ENCODE measurements around the gene RPUSD2.

Gene RPUSD2

DNA sequence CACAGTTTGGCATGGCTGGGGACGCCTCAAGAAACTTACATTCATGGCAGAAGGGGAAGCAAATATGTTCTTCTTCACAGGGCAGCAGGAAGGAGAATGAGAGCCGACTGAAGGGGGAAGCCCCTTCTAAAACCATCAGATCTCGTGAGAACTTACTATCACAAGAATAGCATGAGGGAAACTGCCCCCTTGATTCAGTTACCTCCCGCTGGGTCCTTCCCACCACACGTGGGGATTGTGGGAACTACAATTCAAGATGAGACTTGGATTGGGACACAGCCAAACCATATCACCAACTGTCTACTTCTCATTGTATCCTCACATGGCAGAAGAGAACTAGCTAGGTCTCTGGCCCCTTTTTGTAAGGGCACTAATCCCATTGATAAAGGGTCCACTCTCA, 34.7 kb upstream of the RPUSD2 start:
- Histone ChIP-seq H3K9me3 (ENCODE audit: severe bottlenecking) (no peaks in the 10 kb centered on the region), H3K27ac (no peak overlapping the region), H3K36me3 (no peaks in the 10 kb centered on the region), H3K4me3 (ENCODE audit: low read depth, low read length) (no peak overlapping the region), H3K27me3 (ENCODE audit: insufficient read depth, low read depth, severe bottlenecking) (no peaks in the 10 kb centered on the region)
- DNase-seq = no peak
- TF ChIP-seq, protein P1, sequence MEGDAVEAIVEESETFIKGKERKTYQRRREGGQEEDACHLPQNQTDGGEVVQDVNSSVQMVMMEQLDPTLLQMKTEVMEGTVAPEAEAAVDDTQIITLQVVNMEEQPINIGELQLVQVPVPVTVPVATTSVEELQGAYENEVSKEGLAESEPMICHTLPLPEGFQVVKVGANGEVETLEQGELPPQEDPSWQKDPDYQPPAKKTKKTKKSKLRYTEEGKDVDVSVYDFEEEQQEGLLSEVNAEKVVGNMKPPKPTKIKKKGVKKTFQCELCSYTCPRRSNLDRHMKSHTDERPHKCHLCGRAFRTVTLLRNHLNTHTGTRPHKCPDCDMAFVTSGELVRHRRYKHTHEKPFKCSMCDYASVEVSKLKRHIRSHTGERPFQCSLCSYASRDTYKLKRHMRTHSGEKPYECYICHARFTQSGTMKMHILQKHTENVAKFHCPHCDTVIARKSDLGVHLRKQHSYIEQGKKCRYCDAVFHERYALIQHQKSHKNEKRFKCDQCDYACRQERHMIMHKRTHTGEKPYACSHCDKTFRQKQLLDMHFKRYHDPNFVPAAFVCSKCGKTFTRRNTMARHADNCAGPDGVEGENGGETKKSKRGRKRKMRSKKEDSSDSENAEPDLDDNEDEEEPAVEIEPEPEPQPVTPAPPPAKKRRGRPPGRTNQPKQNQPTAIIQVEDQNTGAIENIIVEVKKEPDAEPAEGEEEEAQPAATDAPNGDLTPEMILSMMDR (IDR thresholded peaks at IDR 0.05; ENCODE audit: low read depth, low read length) = no peak

DNA sequence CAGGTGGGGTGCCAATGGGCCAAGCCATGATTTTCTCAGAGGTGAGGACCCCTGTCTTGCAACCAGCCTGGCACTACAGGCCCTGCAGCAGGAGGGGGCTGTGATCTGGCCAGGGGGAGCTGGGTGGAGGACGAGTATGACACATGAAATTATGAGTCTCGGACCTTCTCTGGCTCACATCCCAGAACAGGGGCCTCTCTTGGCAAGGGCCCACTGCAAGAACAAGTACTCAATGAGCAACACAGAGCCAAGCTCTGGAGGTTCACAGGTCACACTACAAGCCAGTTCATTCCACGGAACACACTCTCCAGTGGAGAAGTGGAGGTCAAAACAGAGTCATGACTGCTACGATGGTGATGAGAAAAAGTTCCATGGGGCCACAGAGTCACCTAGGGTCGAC, 32.6 kb upstream of the RPUSD2 start:
- TF ChIP-seq, protein P1 (IDR thresholded peaks at IDR 0.05; ENCODE audit: low read depth, low read length) = no peak
- H3K9me3 ChIP-seq (ENCODE audit: severe bottlenecking) = no peaks in the 10 kb centered on the region
- no peak overlapping the region for H3K27ac ChIP-seq
- no peak for DNase-seq
- H3K4me3 ChIP-seq (ENCODE audit: low read depth, low read length) = no peak overlapping the region
- no peaks in the 10 kb centered on the region for H3K36me3 ChIP-seq
- H3K27me3 ChIP-seq (ENCODE audit: insufficient read depth, low read depth, severe bottlenecking) = no peaks in the 10 kb centered on the region

DNA sequence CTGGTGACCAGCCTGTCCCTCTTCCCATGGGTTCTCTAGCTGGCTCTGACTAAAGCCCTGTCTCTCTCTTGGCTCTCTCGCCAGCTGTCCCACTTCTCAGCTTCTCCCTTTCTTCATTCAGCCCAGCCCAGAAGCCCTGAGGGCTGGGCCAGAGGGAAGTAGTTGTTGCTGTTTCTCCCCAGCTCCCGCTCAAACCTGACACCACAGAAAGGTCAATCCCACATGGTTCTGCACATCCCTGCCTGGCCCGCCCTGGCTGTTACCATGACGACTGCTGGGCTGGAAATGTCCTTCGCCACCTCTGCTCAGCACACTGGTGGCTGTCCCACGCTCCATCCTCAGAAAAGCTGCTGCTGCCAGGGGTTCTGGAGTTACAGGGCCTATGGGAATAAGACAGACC, 30.1 kb upstream of the RPUSD2 start:
- Histone ChIP-seq H3K36me3 (no peaks in the 10 kb centered on the region), H3K27ac (no peak overlapping the region), H3K9me3 (ENCODE audit: severe bottlenecking) (no peaks in the 10 kb centered on the region), H3K4me3 (ENCODE audit: low read depth, low read length) (no peak overlapping the region), H3K27me3 (ENCODE audit: insufficient read depth, low read depth, severe bottlenecking) (no peaks in the 10 kb centered on the region)
- no peak for DNase-seq
- TF ChIP-seq, protein P1 (IDR thresholded peaks at IDR 0.05; ENCODE audit: low read depth, low read length) = no peak

DNA sequence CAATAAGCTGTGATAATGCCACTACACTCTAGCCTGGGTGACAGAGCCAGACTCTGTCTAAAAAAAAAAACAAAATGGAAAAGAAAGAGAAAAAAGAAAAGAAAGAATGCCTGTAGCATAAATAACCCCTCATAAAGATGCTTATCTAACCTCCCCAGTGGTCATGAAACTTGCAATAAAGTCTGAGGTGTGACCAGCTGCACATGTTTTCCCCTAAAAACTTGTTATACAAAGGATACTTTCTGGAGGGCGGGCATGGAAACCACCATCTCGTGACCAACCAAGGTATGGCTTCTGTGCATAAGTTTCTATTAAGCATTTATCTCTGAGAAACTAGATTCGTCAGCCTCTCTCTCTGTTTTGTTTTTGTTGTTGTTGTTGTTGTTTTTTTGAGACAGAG, 26.0 kb upstream of the RPUSD2 start:
- DNase-seq = no peak
- TF ChIP-seq, protein P1 (IDR thresholded peaks at IDR 0.05; ENCODE audit: low read depth, low read length) = no peak
- no peaks in the 10 kb centered on the region for H3K27me3 ChIP-seq (ENCODE audit: insufficient read depth, low read depth, severe bottlenecking)
- H3K27ac ChIP-seq = no peak overlapping the region
- no peaks in the 10 kb centered on the region for H3K9me3 ChIP-seq (ENCODE audit: severe bottlenecking)
- no peaks in the 10 kb centered on the region for H3K36me3 ChIP-seq
- no peak overlapping the region for H3K4me3 ChIP-seq (ENCODE audit: low read depth, low read length)

DNA sequence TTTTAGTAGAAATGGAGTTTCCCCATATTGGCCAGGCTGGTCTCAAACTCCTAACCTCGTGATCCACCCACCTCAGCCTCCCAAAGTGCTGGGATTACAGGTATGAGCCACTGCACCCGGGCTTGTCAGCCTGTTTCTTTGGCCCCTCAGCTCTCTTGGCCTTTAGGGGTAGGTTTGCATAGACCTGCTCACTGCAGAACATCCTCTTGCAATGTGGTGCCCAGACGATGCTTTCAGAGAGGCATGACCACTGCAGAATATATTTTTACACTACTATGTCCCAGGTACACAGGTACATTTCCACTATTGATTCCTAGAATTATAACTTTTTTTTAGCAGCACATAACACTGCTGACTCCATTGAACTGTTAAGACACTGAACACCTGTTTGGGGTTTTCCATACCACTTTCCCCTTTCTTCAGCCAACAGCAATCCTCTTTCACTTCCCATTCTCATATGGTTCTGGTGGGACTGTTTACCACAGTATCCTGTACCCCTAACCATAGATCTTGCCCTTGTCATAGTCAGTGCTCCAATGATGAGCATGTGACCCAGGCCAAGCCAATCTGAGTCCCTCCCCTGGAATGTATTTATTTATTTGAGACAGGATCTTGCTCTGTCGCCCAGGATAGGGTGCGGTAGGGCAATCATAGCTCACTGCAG, 25.3 kb upstream of the RPUSD2 start:
- TF ChIP-seq, protein P1 (IDR thresholded peaks at IDR 0.05; ENCODE audit: low read depth, low read length) = no peak
- Histone ChIP-seq H3K27me3 (ENCODE audit: insufficient read depth, low read depth, severe bottlenecking) (no peaks in the 10 kb centered on the region), H3K4me3 (ENCODE audit: low read depth, low read length) (no peak overlapping the region), H3K9me3 (ENCODE audit: severe bottlenecking) (no peaks in the 10 kb centered on the region), H3K36me3 (no peaks in the 10 kb centered on the region), H3K27ac (no peak overlapping the region)
- no peak for DNase-seq

DNA sequence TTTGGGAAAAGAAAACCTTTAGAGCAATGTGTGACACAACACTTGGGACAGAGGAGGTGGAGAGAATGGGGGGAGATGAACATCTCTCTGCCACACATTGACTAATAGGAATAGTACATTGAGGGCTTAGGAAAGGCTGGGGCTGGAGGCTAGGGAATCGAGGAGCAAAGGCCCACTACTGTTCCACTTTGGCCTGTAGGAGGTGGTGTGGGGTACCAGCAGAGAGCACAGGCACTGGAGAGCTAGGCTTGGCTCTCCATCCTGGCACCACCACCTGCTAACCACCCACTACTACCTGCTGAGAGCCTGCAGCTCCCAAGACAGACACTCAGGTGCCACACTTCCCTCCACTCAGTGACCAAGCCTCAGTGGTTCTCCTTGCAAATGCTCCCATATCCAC, 23.6 kb upstream of the RPUSD2 start:
- no peak for DNase-seq
- TF ChIP-seq, protein P1 (IDR thresholded peaks at IDR 0.05; ENCODE audit: low read depth, low read length) = peak; percentile 43
- H3K27me3 ChIP-seq (ENCODE audit: insufficient read depth, low read depth, severe bottlenecking) = no peaks in the 10 kb centered on the region
- H3K27ac ChIP-seq = no peak overlapping the region
- H3K36me3 ChIP-seq = no peaks in the 10 kb centered on the region
- H3K4me3 ChIP-seq (ENCODE audit: low read depth, low read length) = no peak overlapping the region
- no peaks in the 10 kb centered on the region for H3K9me3 ChIP-seq (ENCODE audit: severe bottlenecking)
